ENCODE measurements around the gene MISP.

MISP gene

GRCh38 chr19:778910-779653 is 28.2 kb downstream of the MISP start:
- DNase-seq: peak; percentile 96

DNA sequence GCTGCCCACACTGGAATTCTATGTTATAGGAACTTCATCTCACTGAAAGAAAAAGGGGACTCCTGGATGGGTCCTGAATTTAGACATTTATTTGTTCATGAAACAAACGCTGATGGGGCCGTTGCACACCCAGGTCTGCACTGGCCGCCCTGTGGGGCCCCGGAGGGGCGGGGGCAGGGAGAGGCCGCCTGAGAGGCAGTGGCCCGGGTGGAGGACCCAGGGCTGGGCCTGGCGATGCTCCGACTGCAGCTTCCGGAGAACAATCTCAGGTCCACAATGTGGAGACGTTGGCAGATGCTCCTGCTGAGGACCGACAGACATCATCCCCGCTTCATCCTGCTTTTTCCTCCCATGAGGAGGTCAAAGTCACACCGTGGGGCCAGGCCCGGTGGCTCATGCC is 30.0 kb downstream of the MISP start:
- no peak for DNase-seq

DNA sequence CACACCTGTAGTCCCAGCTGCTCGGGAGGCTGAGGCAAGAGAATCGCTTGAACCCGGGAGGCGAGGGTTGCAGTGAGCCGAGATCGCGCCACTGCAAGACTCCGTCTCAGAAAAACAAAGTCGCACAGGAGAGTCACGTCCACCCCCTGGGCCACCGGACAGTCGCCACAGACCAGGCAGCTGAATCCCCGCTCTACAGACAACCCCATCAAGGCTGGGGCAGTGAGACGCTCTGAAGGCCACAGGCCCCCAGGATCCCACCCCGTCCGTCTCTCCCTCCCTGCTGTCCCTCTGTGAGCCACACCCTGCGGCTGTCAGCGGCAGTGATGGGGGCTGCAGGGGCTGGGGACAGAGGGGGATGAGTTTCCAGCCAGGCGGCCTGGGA is 30.9 kb downstream of the MISP start:
- no peak for DNase-seq

GRCh38 chr19:782185-782877 is 31.4 kb downstream of the MISP start:
- DNase-seq: peak; percentile 88

GRCh38 chr19:782878-783668 is 32.2 kb downstream of the MISP start:
- no peak for DNase-seq

GRCh38 chr19:784541-784940 is 33.6 kb downstream of the MISP start:
- no peak for DNase-seq

GRCh38 chr19:787536-787935 is 36.6 kb downstream of the MISP start:
- no peak for DNase-seq

GRCh38 chr19:788686-788982 is 37.7 kb downstream of the MISP start:
- DNase-seq: no peak

DNA sequence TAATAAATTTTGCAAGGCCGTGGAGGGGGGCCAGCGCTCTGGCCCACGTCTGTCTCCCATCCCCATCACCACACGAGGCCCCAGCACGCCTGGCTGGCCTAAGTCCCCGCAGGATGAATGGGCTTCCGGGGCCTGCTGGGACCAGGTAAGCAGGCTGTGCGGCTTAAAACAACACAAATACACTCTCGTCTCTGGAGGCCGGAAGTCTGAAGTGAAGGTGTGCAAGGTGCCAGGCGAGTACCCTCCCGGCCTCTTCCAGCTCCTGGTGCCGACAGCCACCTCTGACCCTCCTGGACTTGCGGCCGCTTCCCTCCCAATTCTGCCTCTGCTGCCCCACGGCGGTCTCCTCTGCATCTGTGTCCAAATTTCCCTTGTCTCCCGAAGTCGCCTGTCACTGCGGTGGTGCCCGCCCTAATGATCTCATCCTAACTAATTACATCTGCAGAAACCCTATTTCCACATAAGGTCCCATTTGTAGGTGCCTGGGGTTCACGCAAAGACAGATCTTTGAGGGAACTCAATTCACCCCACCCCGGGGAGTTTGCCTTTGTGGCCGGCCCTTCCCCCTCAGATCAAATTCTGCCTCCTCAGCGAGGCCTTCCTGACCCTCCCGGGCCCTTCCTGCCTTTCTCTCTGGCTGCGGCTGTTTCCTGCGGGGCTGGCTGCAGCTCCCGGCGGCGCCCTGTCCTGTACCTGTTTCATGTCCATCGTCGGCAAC is 38.2 kb downstream of the MISP start:
- peak; percentile 39 for DNase-seq

- DNase-seq: no peak
Measured at GRCh38 chr19:789701-790060, 38.8 kb downstream of the MISP start.

DNA sequence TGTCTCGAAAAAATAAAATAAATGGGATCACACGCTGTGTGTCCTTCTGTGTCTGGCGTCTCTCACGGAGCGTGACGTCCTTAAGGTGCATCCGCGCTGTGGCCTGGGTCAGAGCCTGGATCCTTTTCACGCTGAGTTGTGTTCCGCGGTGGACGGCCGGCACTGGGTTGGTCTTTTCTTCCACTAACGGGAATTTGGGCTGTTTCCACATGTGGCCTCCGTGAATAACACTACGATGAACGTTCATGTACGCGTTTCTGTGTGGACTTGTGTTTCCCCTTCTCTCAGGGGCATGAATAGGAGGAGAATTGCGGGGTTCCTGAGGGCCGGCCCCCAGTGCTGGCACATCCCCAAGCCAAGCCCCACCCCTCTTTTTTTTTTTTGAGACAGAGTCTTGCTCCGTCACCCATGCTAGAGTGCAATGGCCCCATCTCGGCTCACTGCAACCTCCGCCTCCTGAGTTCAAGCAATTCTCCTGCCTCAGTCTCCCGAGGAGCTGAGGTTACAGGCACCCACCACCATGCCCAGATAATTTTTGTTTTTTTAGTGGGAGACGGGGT is 40.2 kb downstream of the MISP start:
- no peak for DNase-seq

DNA sequence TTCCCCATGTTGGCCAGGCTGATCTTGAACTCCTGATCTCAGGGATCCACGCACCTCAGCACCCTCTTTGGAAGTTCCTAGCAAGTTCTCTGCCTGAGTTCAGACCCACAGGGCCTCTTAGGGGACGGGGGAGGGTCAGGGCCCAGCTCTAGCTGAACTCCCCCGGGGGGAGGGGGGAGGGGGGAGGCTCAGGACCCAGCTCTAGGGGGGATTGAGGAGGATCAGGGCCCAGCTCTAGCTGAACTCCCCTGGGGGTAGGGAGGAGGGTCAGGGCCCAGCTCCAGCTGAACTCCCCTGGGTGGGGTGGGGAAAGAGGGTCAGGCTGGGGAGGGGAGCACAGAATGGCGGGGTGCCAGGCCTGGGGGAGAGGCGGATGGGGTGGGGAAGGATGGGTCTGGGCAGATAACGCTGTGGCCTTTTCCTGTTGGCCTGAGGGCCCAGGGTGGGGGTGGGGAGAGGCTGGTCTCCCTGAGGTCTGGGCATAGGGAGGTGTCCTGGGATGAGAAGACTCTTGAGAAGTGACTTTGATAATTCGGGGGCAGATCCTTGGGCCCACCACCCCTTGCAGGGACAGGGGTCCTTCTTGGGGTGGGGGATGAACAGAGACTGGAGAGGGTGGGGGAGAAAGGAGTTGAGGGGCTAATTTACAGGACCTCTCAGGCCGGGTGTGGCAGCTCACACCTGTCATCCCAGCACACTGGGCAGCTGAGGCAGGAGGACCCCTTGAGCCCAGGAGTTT is 40.8 kb downstream of the MISP start:
- no peak for DNase-seq

DNA sequence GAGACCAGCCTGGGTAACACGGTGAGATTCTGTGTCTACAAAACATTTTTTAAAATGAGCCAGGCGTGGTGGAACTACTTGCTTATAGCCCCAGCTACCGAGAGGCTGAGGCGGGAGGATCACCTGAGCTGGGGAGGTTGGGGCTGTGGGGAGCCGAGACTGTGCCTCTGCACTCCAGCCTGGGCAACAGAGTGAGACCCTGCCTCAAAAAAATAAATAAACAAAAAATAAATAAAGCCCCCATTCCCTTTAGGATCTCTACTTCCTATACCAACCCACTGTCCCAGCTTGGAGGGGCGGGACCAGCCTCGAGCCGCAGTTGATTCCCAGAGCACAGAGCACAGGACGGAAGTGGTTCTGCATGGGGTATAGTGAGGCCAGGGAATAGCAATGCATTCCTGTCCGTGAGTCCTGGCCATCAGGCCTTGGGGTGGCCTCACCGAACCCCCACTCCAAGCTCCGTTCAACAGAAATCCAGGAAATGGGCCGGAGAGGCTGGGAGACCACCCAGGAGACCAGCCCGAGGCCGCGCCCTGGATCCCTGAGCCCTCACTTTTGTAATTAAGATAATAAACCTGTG is 41.5 kb downstream of the MISP start:
- DNase-seq: no peak

DNA sequence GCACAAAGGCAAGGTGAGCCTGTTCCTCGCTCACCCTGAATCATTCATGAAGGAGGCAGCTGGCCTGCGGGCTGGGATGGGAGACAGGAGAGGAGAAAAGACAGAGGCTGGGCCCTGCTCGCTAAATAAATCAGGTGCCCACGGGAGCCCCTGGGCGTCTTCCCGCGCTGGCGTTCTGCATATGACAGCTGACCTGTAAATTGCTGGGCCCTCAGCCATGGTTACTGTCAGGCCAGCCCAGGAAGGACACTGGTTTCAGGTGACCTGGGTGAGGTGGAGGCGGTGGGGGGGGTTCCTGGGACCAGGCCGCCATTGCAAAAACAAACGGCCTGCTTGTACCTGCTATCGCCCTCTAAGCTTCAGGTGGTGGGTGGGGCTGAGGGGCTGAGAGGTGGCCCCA is 42.9 kb downstream of the MISP start:
- no peak for DNase-seq

DNA sequence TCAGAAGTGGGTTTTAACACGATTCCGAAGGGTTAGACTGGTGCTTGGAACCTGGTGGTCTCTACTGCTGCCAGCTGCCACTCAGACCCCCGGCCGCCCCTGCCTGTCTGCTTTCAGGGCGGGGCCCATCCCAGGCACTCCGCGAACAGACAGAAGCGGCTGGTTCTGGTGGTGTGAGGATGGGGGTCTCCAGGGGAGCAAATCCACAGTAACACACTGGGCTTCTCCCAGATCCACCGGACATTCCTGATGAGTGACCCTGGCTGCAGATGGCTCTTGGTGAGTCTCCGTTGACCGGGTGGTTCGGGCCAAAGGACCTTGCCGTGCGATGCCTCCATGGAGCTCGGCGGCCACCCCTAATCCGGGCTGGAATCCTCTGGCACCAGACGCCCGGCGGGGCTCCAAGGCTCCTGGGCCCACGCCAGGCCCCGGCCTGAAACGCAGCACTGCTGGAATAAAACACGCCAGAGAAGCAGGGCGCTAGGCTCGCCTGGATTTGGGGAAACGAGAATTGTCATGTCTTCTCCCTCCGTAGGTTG is 44.2 kb downstream of the MISP start:
- DNase-seq: no peak

DNA sequence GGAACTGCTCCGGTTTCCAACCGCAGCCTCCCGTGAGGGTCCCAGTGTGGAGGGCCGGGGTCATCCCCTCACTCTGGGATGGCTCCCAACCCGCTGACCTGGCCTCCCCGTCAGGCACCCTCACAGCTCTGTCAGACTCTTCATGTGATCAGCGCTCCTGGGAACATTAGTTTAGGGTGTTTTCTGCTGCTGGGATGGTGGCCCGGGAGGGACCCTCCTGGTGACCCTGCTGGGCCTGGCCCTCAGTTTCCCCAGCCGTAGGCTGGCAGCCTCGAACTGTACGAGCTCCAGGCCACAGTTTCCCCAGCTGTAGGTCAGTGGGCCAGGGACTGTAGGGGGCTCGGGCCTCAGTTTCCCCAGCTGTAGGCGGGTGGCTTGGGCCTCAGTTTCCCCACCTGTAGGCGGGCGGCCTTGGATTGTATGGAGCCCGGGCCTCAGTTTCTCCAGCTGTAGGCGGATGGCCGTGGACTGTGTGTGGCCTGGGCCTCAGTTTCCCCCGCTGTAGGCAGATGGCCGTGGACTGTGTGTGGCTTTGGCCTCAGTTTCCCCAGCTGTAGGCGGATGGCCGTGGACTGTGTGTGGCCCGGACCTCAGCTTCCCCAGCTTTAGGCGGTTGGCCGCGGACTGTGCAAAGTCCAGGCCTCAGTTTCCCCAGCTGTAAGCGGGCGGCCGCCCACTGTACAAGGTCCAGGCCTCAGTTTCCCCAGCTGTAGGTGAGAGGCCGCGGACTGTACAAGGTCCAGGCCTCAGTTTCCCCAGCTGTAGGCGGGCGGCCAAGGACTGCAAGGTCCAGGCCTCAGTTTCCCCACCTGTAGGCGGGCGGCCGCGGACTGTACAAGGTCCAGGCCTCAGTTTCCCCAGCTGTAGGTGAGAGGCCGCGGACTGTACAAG is 45.0 kb downstream of the MISP start:
- no peak for DNase-seq

DNA sequence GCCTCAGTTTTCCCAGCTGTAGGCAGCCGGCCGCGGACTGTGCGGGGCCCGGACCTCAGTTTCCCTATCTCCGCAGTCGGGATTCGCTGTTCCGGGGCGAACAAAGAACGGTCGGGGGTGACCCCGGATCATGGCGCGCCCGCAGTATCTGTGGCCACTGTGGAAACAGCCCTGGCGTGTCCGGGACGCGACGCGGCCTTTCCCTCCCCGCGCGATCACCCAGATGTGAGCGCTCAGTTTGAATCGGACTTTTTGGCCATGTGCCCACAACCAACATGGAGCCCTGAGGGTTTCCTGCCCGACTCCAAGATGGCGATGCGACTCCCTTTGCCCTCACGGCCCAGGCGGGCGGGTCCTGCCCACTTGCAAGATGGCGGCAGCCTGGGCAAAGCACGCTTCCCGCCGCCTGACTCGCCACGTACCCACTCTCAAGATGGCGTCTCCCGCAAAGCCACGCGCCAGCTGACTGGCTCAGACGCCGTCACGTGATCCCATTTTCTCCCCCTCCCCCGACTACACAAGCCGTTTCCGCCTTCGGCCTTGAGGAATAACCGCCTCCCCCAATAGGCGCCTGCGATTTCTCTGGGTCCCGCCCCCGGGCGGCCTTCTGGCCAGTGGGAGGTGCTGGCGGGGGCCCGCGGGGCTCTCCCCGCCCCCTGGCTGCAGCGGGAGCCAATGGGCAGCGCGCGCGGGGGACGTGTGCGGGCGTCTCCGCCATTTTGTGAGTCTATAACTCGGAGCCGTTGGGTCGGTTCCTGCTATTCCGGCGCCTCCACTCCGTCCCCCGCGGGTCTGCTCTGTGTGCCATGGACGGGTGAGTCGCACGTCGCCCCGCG is 46.0 kb downstream of the MISP start, which contains the start of gene PTBP1:
Gene PTBP1 (plus strand): TSS at position 761 of the 836 bp plus-strand sequence. CDS start 46 bp downstream, at position 807.
- DNase-seq: peak; percentile 100

DNA sequence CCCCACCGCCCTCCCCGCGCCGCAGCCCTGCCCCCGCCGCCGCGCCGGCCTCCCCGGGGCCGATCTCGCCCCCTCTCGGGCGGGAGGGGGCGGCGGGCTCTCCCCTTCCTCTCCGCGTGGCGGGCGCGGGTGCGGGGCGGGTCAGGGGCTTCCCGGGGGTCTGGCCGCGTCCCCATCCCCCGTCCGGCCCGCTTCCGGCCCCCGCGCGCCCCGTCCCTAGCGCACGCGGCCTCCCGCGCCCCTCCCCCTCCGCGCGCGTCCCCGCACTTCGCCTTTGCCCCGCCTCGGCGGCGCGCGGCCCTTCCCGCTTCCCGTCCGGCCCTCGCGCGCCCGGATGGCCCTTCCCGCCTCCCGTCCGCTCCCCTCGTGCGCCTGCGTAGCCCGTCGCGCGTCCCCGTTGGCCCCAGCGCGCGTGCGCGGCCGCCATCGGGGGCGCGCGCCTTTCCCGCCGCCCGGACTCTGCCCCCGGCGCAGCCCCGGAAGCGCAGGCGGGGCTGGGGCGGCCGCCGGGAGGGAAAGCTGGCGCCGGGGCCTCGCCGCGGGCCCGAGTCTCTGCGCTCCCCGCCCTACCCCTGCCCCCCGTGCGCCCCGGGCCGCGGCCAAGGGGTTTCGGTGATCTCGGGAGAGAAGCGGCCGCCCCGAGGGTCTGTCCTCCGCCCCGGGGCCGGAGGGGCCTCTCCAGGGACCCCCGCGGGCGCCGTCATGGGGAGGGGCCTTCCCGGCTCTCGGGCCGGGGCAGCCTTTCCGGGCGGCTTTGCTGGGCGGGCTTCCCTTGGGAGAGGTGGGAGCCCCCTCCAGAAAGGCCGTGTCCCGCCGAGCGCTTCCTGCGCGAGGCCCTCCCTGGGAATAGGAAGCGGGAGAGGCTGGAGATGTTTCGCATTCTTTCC is 46.9 kb downstream of the MISP start:
- DNase-seq: peak; percentile 91

Data from EL (cell line).